HFFc6 (cell line): Measurements from ENCODE around the gene SCUBE3. TPM values are rescaled to one million over a fixed set of nuclear protein-coding genes. Genes with fewer than 3 reads are reported as not detected.

Experiments used
- DNase-seq: peaks from one replicate; pipeline ENCODE4 v3.0.0-alpha.2; 2018
- H3K27ac Mint-ChIP-seq: 2 replicates; pipeline ENCODE4 v1.8.0; 2020; ENCODE audit warnings: mild to moderate bottlenecking, mixed read lengths
- H3K27me3 Mint-ChIP-seq: 2 replicates; pipeline ENCODE4 v1.8.0; 2021; ENCODE audit warnings: mild to moderate bottlenecking, moderate library complexity, mixed read lengths; ENCODE audit not compliant: insufficient read depth
- H3K36me3 Mint-ChIP-seq: 2 replicates; pipeline ENCODE4 v1.8.0; 2021; ENCODE audit warnings: low read depth, mixed read lengths
- H3K4me1 Mint-ChIP-seq: 2 replicates; pipeline ENCODE4 v1.8.0; 2020; ENCODE audit warnings: low read depth, mixed read lengths
- H3K4me3 Mint-ChIP-seq: 2 replicates; pipeline ENCODE4 v1.8.0; 2020; ENCODE audit warnings: mild to moderate bottlenecking, moderate library complexity, mixed read lengths
- H3K9me3 Mint-ChIP-seq: 2 replicates; pipeline ENCODE4 v1.8.0; 2020; ENCODE audit warnings: mild to moderate bottlenecking, mixed read lengths
- CTCF ChIP-seq: fragments of 200-600 bp; sonication (generic); IDR thresholded peaks from 2 replicates; pipeline ENCODE4 v1.5.0; 2021; ENCODE audit warnings: antibody characterized with exemption, mild to moderate bottlenecking
- total RNA-seq, 6 experiments: library from RNA; stranded (reverse); fragmentation: NEBNext Ultra II Directional; extraction: Animal tissue kit (Norgen Biotek cat#: 25700); gene quantifications; 2 replicates in 1 of 6; 3 replicates in 5 of 6; pipeline ENCODE4 v1.2.3, GENCODE V29; 2021

SCUBE3 gene
- total RNA-seq, 6 experiments from 2014 or later: 37.0 to 75.0 (median 44.3) TPM

- Mint-ChIP-seq H3K27me3 (no peaks in the 10 kb centered on the region), H3K4me3 (no peak overlapping the region), H3K9me3 (no peaks in the 10 kb centered on the region), H3K4me1 (peaks cover 24% of the 10 kb centered on the region), H3K27ac (no peak overlapping the region), H3K36me3 (peaks cover 18% of the 10 kb centered on the region)
- no peak for DNase-seq
- TF ChIP-seq CTCF: no peak
Observed at GRCh38 chr6:35243386-35243958, 29.7 kb downstream of the SCUBE3 start.

GRCh38 chr6:35244551-35244950 is 30.8 kb downstream of the SCUBE3 start:
- Mint-ChIP-seq H3K4me3 (no peak overlapping the region), H3K27me3 (no peaks in the 10 kb centered on the region), H3K9me3 (no peaks in the 10 kb centered on the region), H3K4me1 (peaks cover 21% of the 10 kb centered on the region), H3K36me3 (peaks cover 19% of the 10 kb centered on the region), H3K27ac (no peak overlapping the region)
- no peak for DNase-seq
- no peak for TF ChIP-seq CTCF

- Mint-ChIP-seq H3K9me3 (no peaks in the 10 kb centered on the region), H3K4me3 (no peak overlapping the region), H3K36me3 (peaks cover 30% of the 10 kb centered on the region), H3K4me1 (peaks cover 16% of the 10 kb centered on the region), H3K27me3 (no peaks in the 10 kb centered on the region), H3K27ac (peak overlapping the region; percentile 61)
- no peak for TF ChIP-seq CTCF
- peak; percentile 15 for DNase-seq
Observed at GRCh38 chr6:35247642-35248231, 34.0 kb downstream of the SCUBE3 start.

GRCh38 chr6:35248300-35248699 is 34.5 kb downstream of the SCUBE3 start:
- Mint-ChIP-seq H3K36me3 (peaks cover 30% of the 10 kb centered on the region), H3K4me3 (no peak overlapping the region), H3K4me1 (peaks cover 16% of the 10 kb centered on the region), H3K27ac (peak overlapping the region; percentile 61), H3K27me3 (no peaks in the 10 kb centered on the region), H3K9me3 (no peaks in the 10 kb centered on the region)
- TF ChIP-seq CTCF: no peak
- DNase-seq: no peak

GRCh38 chr6:35248965-35249364 is 35.2 kb downstream of the SCUBE3 start:
- DNase-seq: no peak
- Mint-ChIP-seq H3K4me1 (peaks cover 16% of the 10 kb centered on the region), H3K4me3 (no peak overlapping the region), H3K27ac (peak overlapping the region; percentile 61), H3K9me3 (no peaks in the 10 kb centered on the region), H3K36me3 (peaks cover 30% of the 10 kb centered on the region), H3K27me3 (no peaks in the 10 kb centered on the region)
- TF ChIP-seq CTCF: no peak
